Measurements from ENCODE around the gene BPIFB1.
A peak's percentile ranks its signal among the peaks of the same experiment; 100 is the strongest.

Gene BPIFB1

DNA sequence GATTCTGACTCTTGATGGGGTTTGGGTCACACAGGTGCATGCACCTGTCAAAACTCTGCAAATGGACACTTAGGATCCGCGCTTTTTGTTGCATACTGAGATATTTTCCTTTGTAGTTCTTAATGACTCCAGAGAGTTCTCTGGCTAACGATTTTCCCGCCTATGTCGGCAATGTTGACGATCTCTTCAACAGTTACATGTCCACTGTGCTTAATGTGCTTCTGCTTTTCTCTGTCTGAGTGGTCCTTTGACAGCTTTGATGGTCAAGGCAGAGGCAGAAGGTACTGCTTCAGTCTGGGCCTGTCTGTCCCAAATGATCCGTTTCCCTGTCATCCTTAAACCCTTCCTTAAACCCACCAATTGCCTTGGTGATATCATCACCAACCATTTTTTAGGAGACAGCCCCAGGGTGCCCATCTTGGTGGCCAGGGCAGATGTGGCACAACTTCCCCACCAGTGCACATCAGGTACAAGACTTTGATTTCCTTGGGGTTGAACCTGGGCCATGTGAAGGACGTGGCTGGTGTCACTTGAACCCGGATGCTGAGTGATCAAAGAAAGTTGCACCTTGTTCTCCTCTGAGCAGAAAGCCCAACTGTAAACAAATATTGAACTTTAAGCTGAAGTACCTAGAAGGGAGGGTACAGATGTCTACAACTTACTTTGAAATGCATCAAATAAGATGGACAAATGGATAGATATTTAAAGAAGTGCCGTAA, 10.7 kb upstream of the BPIFB1 start:
- no peak for DNase-seq (ENCODE audit: low read depth in 2 of 2)

DNA sequence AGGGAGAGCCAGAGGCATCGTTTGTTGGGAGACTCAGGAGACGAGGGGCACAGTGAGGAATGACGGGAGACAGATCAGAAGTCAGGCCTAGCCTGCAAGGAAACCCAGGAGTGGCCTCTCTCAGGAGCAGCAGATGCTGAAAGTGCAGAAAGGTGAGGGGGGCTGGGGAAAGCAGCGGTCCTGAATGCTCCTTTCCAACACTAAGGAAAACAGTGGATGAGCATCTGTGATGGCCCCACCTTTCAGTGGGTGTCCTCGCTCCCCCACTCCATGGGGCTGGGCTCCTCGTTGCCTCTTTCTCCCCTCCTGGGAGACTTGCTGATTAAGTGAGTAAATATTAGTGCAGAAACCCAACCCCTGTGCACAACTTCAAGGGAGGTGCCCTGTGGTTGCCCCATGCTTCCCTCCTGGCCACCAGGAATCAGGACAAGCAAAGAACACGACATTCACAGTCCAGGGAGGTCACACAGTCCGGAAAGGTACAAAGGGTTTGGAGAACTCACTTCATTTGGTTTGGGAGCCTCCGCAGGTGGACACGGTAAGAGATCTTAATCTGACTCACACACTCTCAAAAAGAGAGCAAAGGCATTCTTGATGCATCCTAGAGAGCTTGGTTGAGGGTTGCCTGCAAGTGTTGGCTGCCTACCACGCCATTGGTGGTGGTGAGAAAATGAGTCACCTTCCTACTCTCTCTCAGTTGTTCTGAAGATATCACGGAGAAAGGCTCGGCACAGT, 9.7 kb upstream of the BPIFB1 start:
- DNase-seq (ENCODE audit: low read depth in 2 of 2) = no peak

GRCh38 chr20:33275215-33275614, 7.8 kb upstream of the BPIFB1 start:
- no peak for DNase-seq (ENCODE audit: low read depth in 2 of 2)

GRCh38 chr20:33275871-33276270, 7.1 kb upstream of the BPIFB1 start:
- no peak for DNase-seq (ENCODE audit: low read depth in 2 of 2)

GRCh38 chr20:33276303-33277113, 6.5 kb upstream of the BPIFB1 start:
- DNase-seq (ENCODE audit: low read depth in 2 of 2) = no peak

DNA sequence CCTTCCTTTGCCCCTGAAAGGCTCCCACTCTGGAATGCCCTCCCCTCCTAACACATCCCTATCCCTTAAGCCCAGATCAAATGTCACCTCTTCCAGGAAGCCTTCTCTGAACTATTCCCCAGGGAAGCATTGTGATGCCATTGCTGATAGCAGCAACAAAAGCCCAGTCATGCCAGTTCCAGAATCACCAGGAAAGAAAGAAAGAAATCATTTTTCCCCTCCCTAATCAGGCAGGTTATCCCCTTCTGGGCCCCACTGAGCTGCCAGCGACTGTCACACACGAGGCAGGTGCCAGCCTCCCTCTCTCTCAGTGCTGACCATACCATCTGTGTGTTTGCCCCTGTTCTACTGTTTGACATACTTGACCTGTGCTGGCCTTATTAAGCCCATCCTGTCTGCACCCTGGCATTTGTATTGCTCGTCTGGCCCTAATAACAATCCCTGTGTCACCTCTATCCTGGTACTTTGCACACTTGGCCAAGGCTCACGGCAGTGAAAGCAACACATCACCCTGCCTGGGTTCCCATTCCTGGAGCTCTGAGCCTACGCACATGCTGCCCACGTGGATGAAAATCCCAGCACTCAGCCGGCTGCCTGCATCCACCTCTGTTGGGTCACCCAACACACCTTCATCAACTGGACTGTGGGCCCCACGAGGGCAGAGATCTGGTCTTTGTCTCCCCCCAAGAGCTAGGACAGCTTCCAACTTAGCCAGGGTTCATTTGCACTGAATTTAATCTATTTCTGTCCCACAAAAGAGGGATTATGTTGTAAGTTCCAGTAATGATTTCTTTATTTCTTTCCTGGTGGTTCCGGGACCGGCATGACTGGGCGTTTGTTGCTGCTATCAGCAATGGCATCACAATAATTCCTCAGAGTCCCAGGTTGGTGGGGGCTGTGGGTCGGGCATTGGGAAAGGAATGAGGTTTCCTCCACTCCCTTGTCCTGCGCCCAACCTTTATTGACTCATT, 5.3 kb upstream of the BPIFB1 start:
- DNase-seq (ENCODE audit: low read depth in 2 of 2) = no peak

DNA sequence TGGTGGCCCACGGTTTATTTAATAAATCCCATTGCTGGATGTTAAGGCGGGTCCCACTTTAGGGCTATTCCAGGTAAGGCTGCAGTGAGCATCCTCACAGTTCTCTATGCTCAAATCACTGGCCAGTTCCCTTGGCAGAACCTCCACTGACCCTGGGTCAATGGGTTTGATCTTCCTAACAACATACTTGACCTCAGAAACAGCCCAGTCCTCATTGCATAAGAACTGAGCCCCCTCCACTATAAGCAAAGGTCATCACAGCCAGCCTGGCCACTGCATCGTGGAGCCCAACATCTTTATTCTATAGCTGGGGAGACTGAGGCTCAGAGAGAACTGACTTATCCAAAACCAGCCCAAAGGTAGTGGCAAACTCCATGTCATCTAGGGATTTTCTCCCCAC, 4.3 kb upstream of the BPIFB1 start:
- no peak for DNase-seq (ENCODE audit: low read depth in 2 of 2)

DNA sequence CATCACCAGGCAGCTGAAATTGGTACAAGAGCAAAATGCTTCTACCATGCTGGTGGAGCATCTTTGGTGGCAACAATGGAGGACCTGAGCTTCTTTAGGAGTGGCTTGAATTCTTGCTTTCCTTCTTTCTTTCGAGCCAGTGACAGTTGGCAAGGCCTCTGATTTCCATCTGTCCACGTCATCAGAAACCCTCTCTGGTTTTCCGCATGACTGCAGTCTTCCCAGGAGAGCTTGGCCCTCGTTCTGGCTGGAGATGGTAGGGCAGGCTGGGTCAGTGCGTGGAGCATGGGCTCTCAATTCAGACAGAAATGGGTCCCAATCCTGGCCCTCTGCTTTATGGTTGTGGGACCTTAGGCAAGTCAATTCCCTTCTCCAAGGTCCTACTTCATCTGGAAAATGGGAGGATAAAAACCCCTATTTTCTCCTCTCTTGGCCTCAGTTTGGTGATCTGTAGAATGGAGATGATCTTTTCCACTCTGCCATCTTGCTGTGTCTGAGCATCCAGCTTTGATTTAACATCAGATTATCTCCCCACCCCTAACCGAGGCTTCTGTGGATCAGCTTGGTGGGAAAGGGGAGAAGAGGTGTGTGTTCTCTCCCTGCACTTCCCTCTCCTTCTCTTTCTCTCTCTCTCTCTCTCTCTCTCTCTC, 3.6 kb upstream of the BPIFB1 start:
- no peak for DNase-seq (ENCODE audit: low read depth in 2 of 2)

DNA sequence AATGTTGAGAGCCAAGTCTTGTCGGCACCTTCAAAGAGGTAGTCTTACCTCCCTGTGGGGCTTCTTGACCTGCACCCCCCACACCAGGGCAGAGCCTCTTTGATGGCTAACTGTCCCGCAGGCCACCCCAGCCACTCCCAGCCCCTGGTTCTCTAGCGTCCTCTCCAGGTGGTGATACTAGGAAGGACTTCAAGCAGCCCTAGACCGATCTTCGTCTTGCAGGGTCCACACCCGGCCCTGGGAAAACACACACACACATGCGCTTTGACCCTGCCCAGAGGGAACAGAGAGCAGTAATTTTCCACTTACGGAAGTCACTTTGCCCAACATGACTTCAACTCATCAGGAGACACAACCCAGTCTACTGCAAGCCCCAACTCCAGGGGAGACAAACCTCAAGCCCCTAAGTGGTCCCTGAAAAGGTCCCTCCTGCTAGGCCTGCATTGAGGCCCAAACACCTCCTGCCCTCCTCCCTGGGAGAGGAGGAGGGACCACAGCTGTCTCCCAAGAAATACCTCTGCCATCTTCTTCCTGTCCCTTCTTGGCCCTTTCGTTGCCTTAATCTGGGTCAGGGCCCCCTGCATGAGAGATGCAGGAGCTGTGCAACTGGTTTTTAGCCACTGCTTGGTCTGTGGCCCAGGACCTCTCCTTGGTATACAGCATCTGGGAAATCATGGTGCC, 2.9 kb upstream of the BPIFB1 start:
- no peak for DNase-seq (ENCODE audit: low read depth in 2 of 2)

- DNase-seq (ENCODE audit: low read depth in 2 of 2) = no peak
Measured at GRCh38 chr20:33280775-33281174, 2.2 kb upstream of the BPIFB1 start.

- DNase-seq (ENCODE audit: low read depth in 2 of 2) = no peak
Measured at GRCh38 chr20:33281550-33282146, 1.4 kb upstream of the BPIFB1 start.

- no peak for DNase-seq (ENCODE audit: low read depth in 2 of 2)
Measured at GRCh38 chr20:33282196-33282934, 649 bp upstream of the BPIFB1 start.

DNA sequence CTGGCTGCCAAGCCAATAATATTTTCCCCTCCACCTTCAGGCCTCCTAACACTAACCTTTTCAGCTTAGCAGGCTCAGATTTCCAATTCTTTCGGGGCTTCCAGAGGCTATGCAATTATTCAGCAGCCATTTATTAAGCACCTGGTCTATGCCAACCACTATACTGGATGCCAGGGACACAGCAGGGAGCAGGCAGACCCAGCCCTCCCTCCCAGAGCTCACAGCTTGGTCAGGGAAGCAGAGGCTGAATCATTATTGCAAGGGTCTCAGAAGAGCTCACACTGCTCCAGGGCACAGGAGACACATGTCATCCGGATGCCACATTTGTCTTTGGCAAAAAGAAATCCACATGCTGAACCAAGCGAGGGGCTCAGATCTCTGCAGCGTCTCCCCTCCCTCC, 1.3 kb downstream of the BPIFB1 start:
- DNase-seq (ENCODE audit: low read depth in 2 of 2) = no peak

DNA sequence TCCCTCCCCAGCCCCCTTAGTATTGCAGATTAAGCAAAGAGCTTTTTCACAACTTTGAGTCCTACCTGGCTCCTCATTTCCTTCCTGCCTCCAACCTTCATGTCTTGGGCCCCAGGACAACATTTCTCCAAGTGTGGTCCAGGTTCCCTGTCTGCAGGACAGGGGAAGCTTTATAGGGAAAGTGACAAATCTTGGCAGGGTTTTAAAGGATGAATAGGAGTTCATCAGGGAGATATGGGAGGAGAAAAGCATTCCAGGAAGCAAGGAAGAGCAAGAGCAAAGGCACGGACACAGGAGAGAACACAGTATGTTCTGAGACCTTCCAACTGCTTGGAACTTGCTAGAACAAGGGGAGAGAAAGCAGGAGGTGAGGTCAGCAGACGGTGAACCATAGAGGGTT, 1.9 kb downstream of the BPIFB1 start:
- DNase-seq (ENCODE audit: low read depth in 2 of 2) = no peak

DNA sequence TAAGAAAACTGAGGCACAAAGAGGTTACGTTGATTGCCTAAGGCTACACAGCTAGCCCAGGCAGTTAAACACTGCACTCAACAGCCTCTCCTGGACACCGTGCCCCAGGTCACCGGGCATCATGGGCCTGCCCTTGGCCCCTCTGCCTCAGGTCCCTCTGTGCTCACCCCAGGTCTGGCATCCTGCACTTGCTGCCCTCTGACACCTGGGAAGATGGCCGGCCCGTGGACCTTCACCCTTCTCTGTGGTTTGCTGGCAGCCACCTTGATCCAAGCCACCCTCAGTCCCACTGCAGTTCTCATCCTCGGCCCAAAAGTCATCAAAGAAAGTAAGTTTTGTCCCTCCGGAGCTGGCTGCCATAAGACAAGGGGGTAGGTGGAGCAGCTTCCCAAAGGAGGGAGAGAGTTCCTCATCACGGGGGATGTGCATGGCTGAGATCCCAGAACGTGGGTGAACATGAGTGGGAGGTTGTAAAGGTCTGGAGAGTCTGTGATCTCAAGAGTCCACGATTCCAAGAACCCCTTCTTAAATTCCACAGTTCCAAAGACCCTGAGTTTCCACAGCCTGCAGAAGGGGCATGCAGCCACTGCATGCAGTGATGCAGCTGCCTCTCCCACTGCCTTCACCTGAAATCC, 3.0 kb downstream of the BPIFB1 start:
- no peak for DNase-seq (ENCODE audit: low read depth in 2 of 2)

DNA sequence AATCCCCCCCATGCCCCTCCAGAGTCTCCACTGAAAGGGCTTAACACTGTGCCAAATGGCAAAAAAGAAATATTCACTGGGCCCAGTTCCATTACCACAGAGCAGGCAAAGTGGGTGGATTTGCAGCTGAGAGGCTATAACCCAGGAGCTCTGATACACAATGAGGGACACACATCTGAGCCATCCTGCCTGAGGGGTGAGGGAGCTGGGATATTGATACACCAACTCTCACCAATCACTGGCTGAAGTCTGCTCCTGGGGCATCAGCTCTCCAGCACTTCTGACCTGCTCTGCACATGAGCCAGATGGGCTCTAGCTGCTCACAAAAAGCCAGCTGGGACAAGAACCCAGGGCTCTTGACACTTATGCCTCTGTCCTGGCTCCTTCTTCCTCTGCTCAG, 4.9 kb downstream of the BPIFB1 start:
- DNase-seq (ENCODE audit: low read depth in 2 of 2) = no peak

DNA sequence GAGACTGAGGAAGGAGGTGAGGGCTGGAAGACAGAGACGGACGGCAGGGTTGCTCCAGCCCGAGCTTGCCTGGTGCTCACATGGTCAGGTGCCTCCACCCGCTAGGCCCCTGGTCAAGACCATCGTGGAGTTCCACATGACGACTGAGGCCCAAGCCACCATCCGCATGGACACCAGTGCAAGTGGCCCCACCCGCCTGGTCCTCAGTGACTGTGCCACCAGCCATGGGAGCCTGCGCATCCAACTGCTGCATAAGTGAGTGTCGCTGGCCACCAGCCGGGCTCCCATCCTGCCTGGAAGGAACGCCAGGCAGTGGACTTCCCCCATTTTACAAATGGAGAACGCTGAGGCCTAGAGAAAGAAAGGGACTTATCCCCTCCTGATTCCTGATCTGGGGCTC, 7.8 kb downstream of the BPIFB1 start:
- DNase-seq (ENCODE audit: low read depth in 2 of 2) = no peak

DNA sequence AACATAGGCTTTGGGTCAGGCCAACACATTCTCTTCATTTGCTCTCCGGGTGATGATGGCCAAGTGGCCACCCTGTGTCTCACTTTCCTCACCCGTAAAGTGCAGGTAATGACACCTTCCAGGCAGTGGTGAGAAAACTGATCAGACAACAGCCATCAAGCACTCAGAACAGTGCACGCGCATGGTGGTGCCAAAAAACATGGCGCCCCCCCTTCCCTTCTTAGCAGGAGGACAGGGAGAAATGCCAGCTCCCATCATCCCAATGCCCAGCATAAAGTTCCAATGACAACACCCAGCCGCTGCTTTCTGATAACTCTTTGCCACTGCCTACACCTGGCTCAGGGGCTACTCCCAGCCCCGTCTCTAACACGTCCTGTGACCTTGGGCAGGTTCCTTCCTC, 8.4 kb downstream of the BPIFB1 start:
- no peak for DNase-seq (ENCODE audit: low read depth in 2 of 2)

DNA sequence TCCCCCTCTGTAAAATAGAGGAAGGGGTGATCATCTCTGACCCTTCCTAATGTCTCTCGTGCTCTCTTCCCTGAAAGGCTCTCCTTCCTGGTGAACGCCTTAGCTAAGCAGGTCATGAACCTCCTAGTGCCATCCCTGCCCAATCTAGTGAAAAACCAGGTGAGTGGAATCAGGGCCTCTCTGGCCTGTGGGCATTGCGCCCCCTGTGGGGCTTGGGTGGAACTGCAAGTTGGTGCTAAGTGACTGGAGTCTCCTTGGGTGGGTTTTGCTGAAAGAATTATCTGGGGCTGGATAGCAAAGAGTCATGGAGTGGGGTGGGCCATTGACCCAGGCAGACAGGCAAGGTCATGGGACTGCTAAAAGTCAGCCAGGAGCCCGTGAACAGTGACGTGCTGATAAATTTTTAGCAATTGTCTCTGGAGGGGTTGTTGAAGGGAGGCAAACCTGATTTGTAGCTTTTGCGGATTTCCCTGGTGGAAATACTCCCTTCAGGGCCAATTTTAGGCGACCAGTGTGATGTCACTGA, 8.9 kb downstream of the BPIFB1 start:
- peak; percentile 22 to 36 for DNase-seq (ENCODE audit: low read depth in 2 of 2)

Data from stimulated activated CD8-positive, alpha-beta memory T cell treated with anti-CD3 and anti-CD28 coated beads, Interleukin-7, amount 100 ng/mL, for 4 hours (primary cell).